ENCODE measurements around the gene BRD7. TPM values are rescaled to one million over a fixed set of nuclear protein-coding genes. Genes with fewer than 3 reads are reported as not detected.
A peak's percentile ranks its signal among the peaks of the same experiment; 100 is the strongest.

Gene BRD7
- total and polyA plus RNA-seq, 11 donors = 29.8 to 49.7 (median 43.7) TPM

DNA sequence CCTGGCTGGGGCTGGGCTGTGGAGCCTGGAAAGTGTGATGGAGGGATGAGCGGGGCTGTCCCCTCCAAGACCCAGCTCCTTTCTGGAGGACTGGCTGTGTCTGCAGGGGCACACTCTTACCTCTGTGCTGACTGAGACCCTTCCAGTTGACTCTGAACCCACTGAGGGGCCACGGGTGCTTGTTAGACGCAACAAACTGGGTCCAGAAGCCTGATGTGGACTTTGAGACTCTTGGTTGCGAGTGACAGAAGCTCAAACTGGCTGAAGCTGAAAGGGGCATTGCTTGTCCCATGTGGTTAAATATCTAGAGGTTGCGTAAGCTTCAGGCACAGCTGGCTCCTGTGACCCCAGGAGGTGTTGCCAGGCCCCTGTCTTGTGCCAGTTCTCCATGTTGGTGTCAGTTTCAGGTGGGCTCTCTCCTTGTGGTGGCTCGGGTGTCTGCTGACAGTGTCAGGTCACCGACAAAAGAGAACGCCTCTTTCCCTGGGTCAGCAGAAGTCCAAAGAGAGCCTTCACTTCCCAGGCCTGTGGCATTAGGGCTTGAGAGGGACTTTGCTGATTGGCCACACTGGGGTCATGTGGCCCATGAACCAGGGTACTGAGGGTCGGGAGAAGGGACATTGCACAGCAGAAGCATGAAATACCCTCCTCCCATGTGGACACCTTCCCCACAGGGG, 85.7 kb downstream of the BRD7 start:
- Histone ChIP-seq H3K4me1 (peaks cover 0 to 73% (median 9%) of the 10 kb centered on the region in 12 donors), H3K36me3 (peaks cover 0 to 16% (median 0%) of the 10 kb centered on the region in 9 donors), H3K27me3 (no peaks in the 10 kb centered on the region), H3K9me3 (peaks cover 0 to 14% (median 0%) of the 10 kb centered on the region in 12 donors), H3K27ac (peak overlapping the region in 1 of 12 donors; percentile 95), H3K4me3 (peak overlapping the region in 1 of 12 donors; percentile 47)
- ATAC-seq (no peak), DNase-seq (peak in 3 of 5 donors; percentile 15 to 56 (median 23))
- intact Hi-C loops (cut with DNase I) = no loop called here
- 83 to 89% (median 85%) methylated on average over 8 to 9 of the region's 9 CpGs for WGBS, 4 donors
- no peak for TF ChIP-seq POLR2A (IDR thresholded peaks at IDR 0.05)
- TF ChIP-seq, protein P1, sequence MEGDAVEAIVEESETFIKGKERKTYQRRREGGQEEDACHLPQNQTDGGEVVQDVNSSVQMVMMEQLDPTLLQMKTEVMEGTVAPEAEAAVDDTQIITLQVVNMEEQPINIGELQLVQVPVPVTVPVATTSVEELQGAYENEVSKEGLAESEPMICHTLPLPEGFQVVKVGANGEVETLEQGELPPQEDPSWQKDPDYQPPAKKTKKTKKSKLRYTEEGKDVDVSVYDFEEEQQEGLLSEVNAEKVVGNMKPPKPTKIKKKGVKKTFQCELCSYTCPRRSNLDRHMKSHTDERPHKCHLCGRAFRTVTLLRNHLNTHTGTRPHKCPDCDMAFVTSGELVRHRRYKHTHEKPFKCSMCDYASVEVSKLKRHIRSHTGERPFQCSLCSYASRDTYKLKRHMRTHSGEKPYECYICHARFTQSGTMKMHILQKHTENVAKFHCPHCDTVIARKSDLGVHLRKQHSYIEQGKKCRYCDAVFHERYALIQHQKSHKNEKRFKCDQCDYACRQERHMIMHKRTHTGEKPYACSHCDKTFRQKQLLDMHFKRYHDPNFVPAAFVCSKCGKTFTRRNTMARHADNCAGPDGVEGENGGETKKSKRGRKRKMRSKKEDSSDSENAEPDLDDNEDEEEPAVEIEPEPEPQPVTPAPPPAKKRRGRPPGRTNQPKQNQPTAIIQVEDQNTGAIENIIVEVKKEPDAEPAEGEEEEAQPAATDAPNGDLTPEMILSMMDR (IDR thresholded peaks at IDR 0.05) = no peak

DNA sequence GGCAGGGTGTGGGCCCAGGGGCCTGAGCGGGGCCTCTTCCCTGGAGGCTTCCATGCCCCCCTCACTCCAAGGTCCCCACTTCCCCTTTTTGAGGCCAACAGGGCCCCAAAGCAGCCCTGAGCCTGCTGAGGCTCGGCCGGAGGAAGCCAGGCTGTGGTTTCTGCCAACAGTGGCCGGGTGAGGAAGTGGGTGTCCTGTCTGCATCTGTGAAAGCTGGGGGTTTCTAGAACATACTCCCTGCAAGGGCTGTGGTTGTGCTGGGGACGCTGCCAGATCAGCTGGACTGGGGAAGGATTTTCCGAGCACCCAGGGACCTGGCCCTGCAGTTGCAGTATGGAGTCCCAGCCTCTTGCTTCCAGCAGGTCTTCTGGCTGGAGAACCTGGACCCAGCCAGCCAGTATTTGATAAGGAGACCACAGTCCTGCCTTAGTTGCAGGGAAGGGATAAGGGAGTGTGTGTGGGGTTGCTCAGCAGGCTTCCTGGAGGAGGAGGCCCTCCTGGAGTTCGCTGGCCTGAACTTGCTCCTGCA, 86.7 kb downstream of the BRD7 start:
- Histone ChIP-seq H3K36me3 (peaks cover 0 to 7% (median 0%) of the 10 kb centered on the region in 9 donors), H3K4me1 (peaks cover 0 to 82% (median 9%) of the 10 kb centered on the region in 12 donors), H3K27ac (peak overlapping the region in 6 of 12 donors; percentile 20 to 95 (median 30)), H3K4me3 (peak overlapping the region in 4 of 12 donors; percentile 15 to 47 (median 21)), H3K9me3 (peaks cover 0 to 14% (median 0%) of the 10 kb centered on the region in 12 donors), H3K27me3 (no peaks in the 10 kb centered on the region)
- peak; percentile 71 to 90 (median 83) for DNase-seq
- ATAC-seq = peak; percentile 53 to 83 (median 76)
- intact Hi-C loops (cut with DNase I) = no loop called here
- no peak for TF ChIP-seq POLR2A (IDR thresholded peaks at IDR 0.05)
- TF ChIP-seq, protein P1 (IDR thresholded peaks at IDR 0.05) = no peak
- WGBS, 4 donors = 50 to 56% (median 51%) methylated on average over 4 to 7 of the region's 7 CpGs

DNA sequence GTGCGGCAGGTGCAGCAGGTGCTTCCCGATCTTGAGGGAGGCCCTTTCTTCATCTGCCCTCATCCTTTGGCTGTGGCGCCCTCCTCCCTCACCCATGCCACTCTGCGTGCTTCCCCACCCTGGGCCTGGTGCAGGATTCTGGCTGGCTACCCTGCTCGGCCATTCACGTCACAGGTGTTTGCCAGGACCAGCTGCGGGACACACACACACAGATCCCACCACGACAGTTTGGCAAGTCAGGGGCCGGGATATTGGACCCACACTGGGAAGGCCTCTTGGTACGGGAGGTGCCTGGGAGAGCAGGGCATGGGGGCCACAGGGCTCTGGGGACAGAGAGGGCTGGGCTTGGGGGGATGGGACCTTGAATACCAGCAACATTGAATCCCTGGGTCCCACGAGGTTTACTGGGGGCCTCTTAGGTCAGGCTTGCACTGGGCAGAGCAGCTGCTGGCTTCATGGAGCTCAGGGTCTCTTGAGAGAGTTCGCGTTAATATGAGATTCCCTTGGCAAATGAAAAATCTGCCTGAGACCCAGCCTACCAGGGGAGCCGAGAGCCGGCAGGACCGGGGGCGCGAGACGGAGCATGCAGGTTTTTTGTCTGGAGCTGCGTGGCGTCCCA, 87.3 kb downstream of the BRD7 start:
- WGBS, 4 donors = 71 to 81% (median 77%) methylated on average over 12 to 21 of the region's 21 CpGs
- intact Hi-C loops (cut with DNase I) = no loop called here
- H3K27me3 ChIP-seq = no peaks in the 10 kb centered on the region
- peak in 3 of 5 donors; percentile 24 to 49 (median 28) for DNase-seq
- H3K36me3 ChIP-seq = peaks cover 0 to 2% (median 0%) of the 10 kb centered on the region in 9 donors
- H3K4me1 ChIP-seq = peaks cover 0 to 88% (median 9%) of the 10 kb centered on the region in 12 donors
- peak overlapping the region in 6 of 12 donors; percentile 20 to 95 (median 30) for H3K27ac ChIP-seq
- H3K9me3 ChIP-seq = peaks cover 0 to 9% (median 0%) of the 10 kb centered on the region in 12 donors
- TF ChIP-seq, protein P1 (IDR thresholded peaks at IDR 0.05) = no peak
- TF ChIP-seq POLR2A (IDR thresholded peaks at IDR 0.05) = no peak
- ATAC-seq = no peak
- peak overlapping the region in 4 of 12 donors; percentile 15 to 47 (median 21) for H3K4me3 ChIP-seq

DNA sequence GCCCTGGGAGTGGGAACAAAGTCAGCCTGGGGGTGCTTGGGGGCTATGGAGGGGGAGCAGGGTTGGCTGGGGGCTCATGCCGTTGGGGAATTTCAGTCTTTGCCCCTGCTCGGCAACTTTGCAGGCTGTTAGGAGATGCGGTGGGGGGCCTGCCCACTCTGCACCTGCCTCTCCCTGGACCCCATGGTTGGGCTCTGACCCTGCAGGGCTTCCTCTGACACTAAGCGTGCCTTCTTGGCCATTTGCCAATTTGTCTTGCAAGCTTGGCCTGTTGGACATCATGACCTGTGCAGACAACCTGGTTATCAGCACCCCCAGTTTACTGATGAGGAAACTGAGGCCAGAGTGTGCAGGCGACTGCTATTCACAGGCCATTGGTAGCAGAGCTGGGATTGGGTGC, 87.9 kb downstream of the BRD7 start:
- intact Hi-C loops (cut with DNase I) = no loop called here
- no peak for ATAC-seq
- Histone ChIP-seq H3K4me3 (peak overlapping the region in 3 of 12 donors; percentile 15 to 47 (median 20)), H3K27ac (peak overlapping the region in 3 of 12 donors; percentile 20 to 95 (median 60)), H3K4me1 (peaks cover 0 to 94% (median 9%) of the 10 kb centered on the region in 12 donors), H3K9me3 (peaks cover 0 to 7% (median 0%) of the 10 kb centered on the region in 12 donors), H3K27me3 (no peaks in the 10 kb centered on the region), H3K36me3 (no peaks in the 10 kb centered on the region)
- 75 to 98% (median 92%) methylated on average over 5 of the region's 5 CpGs for WGBS, 4 donors
- DNase-seq = peak in 2 of 5 donors; percentile 25 to 36
- TF ChIP-seq, protein P1 (IDR thresholded peaks at IDR 0.05) = no peak
- no peak for TF ChIP-seq POLR2A (IDR thresholded peaks at IDR 0.05)

Data from heart left ventricle (tissue), 16 donors.